H9 (cell line): ENCODE measurements around the gene ITM2C. TPM values are rescaled to one million over a fixed set of nuclear protein-coding genes. Genes with fewer than 3 reads are reported as not detected.
A peak's percentile ranks its signal among the peaks of the same experiment; 100 is the strongest.

ENCODE experiments used
- DNase-seq: peaks from one replicate; pipeline ENCODE4 v3.0.0-alpha.2; 2017
- H2AFZ ChIP-seq: one replicate; pipeline ENCODE4 v1.6.1; 2013; ENCODE audit warnings: mild to moderate bottlenecking, low read length, control low read depth, moderate library complexity
- H2AK5ac ChIP-seq: 2 replicates; pipeline ENCODE4 v1.6.1; 2013; ENCODE audit warnings: low read length, control low read depth, mixed read lengths; ENCODE audit not compliant: insufficient read length
- H2BK120ac ChIP-seq: one replicate; pipeline ENCODE4 v1.6.1; 2013; ENCODE audit warnings: low read depth, mild to moderate bottlenecking, low read length, control low read depth, inconsistent platforms; ENCODE audit not compliant: poor library complexity, severe bottlenecking
- H2BK12ac ChIP-seq: 2 replicates; pipeline ENCODE4 v1.6.1; 2013; ENCODE audit warnings: low read length, control low read depth, mixed read lengths, low read depth; ENCODE audit not compliant: insufficient read length
- H2BK15ac ChIP-seq: 2 replicates; pipeline ENCODE4 v1.6.1; 2013; ENCODE audit warnings: low read depth, low read length, control low read depth
- H2BK20ac ChIP-seq: one replicate; pipeline ENCODE4 v1.6.1; 2013; ENCODE audit warnings: low read depth, mild to moderate bottlenecking, low read length, control low read depth, inconsistent platforms; ENCODE audit not compliant: poor library complexity, severe bottlenecking
- H2BK5ac ChIP-seq: 2 replicates; pipeline ENCODE4 v1.6.1; 2013; ENCODE audit warnings: low read length, control low read depth, mixed read lengths; ENCODE audit not compliant: insufficient read length
- H3K14ac ChIP-seq: 2 replicates; pipeline ENCODE4 v1.6.1; 2013; ENCODE audit warnings: low read length, control low read depth; ENCODE audit not compliant: insufficient read depth
- H3K18ac ChIP-seq: 2 replicates; pipeline ENCODE4 v1.6.1; 2013; ENCODE audit warnings: low read depth, mild to moderate bottlenecking, mixed read lengths, low read length, control low read depth; ENCODE audit not compliant: insufficient read length
- H3K23ac ChIP-seq: 2 replicates; pipeline ENCODE4 v1.6.1; 2013; ENCODE audit warnings: low read length, control low read depth, mixed read lengths, low read depth; ENCODE audit not compliant: insufficient read length
- H3K23me2 ChIP-seq: 2 replicates; pipeline ENCODE4 v1.6.1; 2013; ENCODE audit warnings: low read depth, mild to moderate bottlenecking, mixed read lengths, low read length, control low read depth; ENCODE audit not compliant: insufficient read length, poor library complexity, severe bottlenecking
- H3K27ac ChIP-seq: 2 replicates; pipeline ENCODE4 v1.5.1; 2013; ENCODE audit warnings: low read length, control low read depth, mixed read lengths, low read depth; ENCODE audit not compliant: insufficient read length
- H3K27me3 ChIP-seq: 2 replicates; pipeline ENCODE4 v1.6.1; 2013; ENCODE audit warnings: low read length, control low read depth, inconsistent platforms; ENCODE audit not compliant: insufficient read depth
- H3K4ac ChIP-seq: 2 replicates; pipeline ENCODE4 v1.6.1; 2013; ENCODE audit warnings: low read depth, mild to moderate bottlenecking, control low read depth, inconsistent platforms, low read length, moderate library complexity
- H3K4me1 ChIP-seq: 2 replicates; pipeline ENCODE4 v1.6.1; 2013; ENCODE audit warnings: low read length, control low read depth, inconsistent platforms; ENCODE audit not compliant: insufficient read depth
- H3K4me2 ChIP-seq: 2 replicates; pipeline ENCODE4 v1.6.1; 2013; ENCODE audit warnings: low read length, control low read depth, mixed read lengths; ENCODE audit not compliant: insufficient read length, insufficient read depth
- H3K56ac ChIP-seq: 2 replicates; pipeline ENCODE4 v1.6.1; 2013; ENCODE audit warnings: low read depth, mild to moderate bottlenecking, mixed read lengths, low read length, control low read depth; ENCODE audit not compliant: insufficient read length
- H3K79me1 ChIP-seq: 2 replicates; pipeline ENCODE4 v1.6.1; 2013; ENCODE audit warnings: low read depth, mild to moderate bottlenecking, moderate library complexity, low read length, control low read depth, inconsistent platforms; ENCODE audit not compliant: insufficient read depth, poor library complexity, severe bottlenecking
- H3K79me2 ChIP-seq: 2 replicates; pipeline ENCODE4 v1.6.1; 2013; ENCODE audit warnings: low read length, control low read depth, inconsistent platforms; ENCODE audit not compliant: insufficient read depth
- H3K9ac ChIP-seq: 2 replicates; pipeline ENCODE4 v1.6.1; 2013; ENCODE audit warnings: low read length, control low read depth, mixed read lengths; ENCODE audit not compliant: insufficient read length; ENCODE audit errors: extremely low read depth
- H3K9me3 ChIP-seq: one replicate; pipeline ENCODE4 v1.6.1; 2013; ENCODE audit warnings: low read depth, low read length, inconsistent platforms; ENCODE audit not compliant: control insufficient read depth
- H3T11ph ChIP-seq: one replicate; pipeline ENCODE4 v1.6.1; 2013; ENCODE audit warnings: mild to moderate bottlenecking, low read length, control low read depth, inconsistent platforms
- H4K20me1 ChIP-seq: one replicate; pipeline ENCODE4 v1.6.1; 2013; ENCODE audit not compliant: control insufficient read depth, insufficient read length, insufficient read depth
- H4K5ac ChIP-seq: 2 replicates; pipeline ENCODE4 v1.6.1; 2013; ENCODE audit warnings: low read depth, mild to moderate bottlenecking, mixed read lengths, low read length, control low read depth; ENCODE audit not compliant: insufficient read length
- H4K8ac ChIP-seq: replicated peaks from 2 replicates; pipeline ENCODE4 v1.6.1; 2013; ENCODE audit warnings: low read length, control low read depth, mixed read lengths, low read depth; ENCODE audit not compliant: insufficient read length
- H4K91ac ChIP-seq: 2 replicates; pipeline ENCODE4 v1.6.1; 2013; ENCODE audit warnings: low read depth, mild to moderate bottlenecking, moderate library complexity, mixed read lengths, low read length, control low read depth; ENCODE audit not compliant: insufficient read length
- H3K27ac Mint-ChIP-seq, 3 experiments: 2 replicates in 2 of 3; 3 replicates in 1 of 3; pipeline ENCODE4 v1.8.0; 2020 to 2021; ENCODE audit warnings: mixed read lengths in 3 of 3, mild to moderate bottlenecking in 1 of 3, moderate library complexity in 1 of 3
- H3K27me3 Mint-ChIP-seq: 2 replicates; pipeline ENCODE4 v1.8.0; 2021; ENCODE audit warnings: low read depth, mild to moderate bottlenecking, moderate library complexity, mixed read lengths
- H3K36me3 Mint-ChIP-seq, 3 experiments: 2 replicates in 2 of 3; 3 replicates in 1 of 3; pipeline ENCODE4 v1.8.0; 2020 to 2021; ENCODE audit warnings: low read depth in 3 of 3, mixed read lengths in 3 of 3; ENCODE audit not compliant: insufficient read depth in 1 of 3
- H3K4me1 Mint-ChIP-seq, 2 experiments: 2 replicates each; pipeline ENCODE4 v1.8.0; 2020; ENCODE audit warnings: mixed read lengths in 2 of 2
- H3K4me3 Mint-ChIP-seq, 2 experiments: 2 replicates in 1 of 2; 3 replicates in 1 of 2; pipeline ENCODE4 v1.8.0; 2020 to 2021; ENCODE audit warnings: mild to moderate bottlenecking in 2 of 2, mixed read lengths in 2 of 2, moderate library complexity in 1 of 2
- H3K9me3 Mint-ChIP-seq, 2 experiments: 2 replicates in 1 of 2; 3 replicates in 1 of 2; pipeline ENCODE4 v1.8.0; 2020; ENCODE audit warnings: mild to moderate bottlenecking in 2 of 2, mixed read lengths in 2 of 2, moderate library complexity in 1 of 2
- WGBS: extraction: QIAGEN DNeasy Blood & Tissue Kit; methylation state at CpG from one replicate; pipeline ENCODE4 v1.1.7; 2013; ENCODE audit warnings: missing lambda C conversion rate, low lambda C conversion rate, mixed read lengths; ENCODE audit not compliant: insufficient read length; ENCODE audit errors: extremely low coverage; 5-methylcytosine and 5-hydroxymethylcytosine counted together
- total RNA-seq: library from RNA; stranded (reverse); gene quantifications from 2 replicates; pipeline ENCODE4 v1.2.1, GENCODE V29; 2021
- TF ChIP-seq, protein P1 (sequence below): fragments of 200-600 bp; sonication (generic); conservative IDR thresholded peaks from 3 replicates; pipeline ENCODE4 v1.8.0; 2021; ENCODE audit warnings: antibody characterized with exemption, mild to moderate bottlenecking

ITM2C gene
- total RNA-seq, 1 experiment from 2014 or later = 297 TPM

DNA sequence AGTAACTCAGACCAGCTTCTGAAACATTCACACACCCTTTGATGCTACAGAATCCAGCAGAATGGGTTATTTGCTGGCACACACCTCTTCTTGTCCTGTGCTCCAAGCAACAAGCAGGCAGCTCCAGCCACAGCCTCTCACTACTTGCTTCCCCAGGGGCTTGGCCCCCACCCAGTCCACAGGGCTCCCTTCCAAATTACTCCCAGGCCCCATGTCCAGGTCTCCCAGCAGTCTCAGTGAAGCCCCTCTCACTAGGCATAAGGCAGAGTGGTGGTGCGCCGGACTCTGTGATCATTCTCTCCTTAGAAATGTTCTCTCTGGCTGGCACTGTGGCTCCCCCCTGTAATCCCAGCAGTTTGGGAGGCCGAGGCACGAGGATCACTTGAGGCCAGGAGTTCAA lies 25.9 kb downstream of the ITM2C start:
- Histone ChIP-seq H3K79me2 (no peaks in the 10 kb centered on the region), H3K27me3 (no peaks in the 10 kb centered on the region), H2AFZ (no peak overlapping the region), H3K27ac (no peak overlapping the region), H3K4me1 (no peaks in the 10 kb centered on the region; the same call in 1 of the 2 replicates), H3K23me2 (no peaks in the 10 kb centered on the region), H3T11ph (no peak overlapping the region), H3K18ac (no peak overlapping the region), H3K9me3 (no peaks in the 10 kb centered on the region), H2BK12ac (no peak overlapping the region), H2BK120ac (no peak overlapping the region), H4K91ac (no peak overlapping the region), H3K23ac (no peak overlapping the region), H3K79me1 (no peaks in the 10 kb centered on the region), H3K9ac (no peak overlapping the region), H4K5ac (no peak overlapping the region), H3K4me2 (no peak overlapping the region), H4K8ac (no peak overlapping the region), H3K4ac (no peak overlapping the region), H2BK15ac (no peak overlapping the region), H2AK5ac (no peak overlapping the region), H2BK20ac (no peak overlapping the region), H2BK5ac (no peak overlapping the region), H3K14ac (no peak overlapping the region; the same call in 1 of the 2 replicates), H3K56ac (no peak overlapping the region), H4K20me1 (no peaks in the 10 kb centered on the region)
- Mint-ChIP-seq H3K27ac (0 out of 7 replicates have a peak overlapping the region, but pooled peaks of 1 of the 3 experiments have one; percentile 25), H3K27me3 (peaks cover 5% of the 10 kb centered on the region), H3K4me3 (no peak overlapping the region), H3K4me1 (peaks cover 31 to 35% of the 10 kb centered on the region in 2 experiments), H3K9me3 (no peaks in the 10 kb centered on the region), H3K36me3 (no peaks in the 10 kb centered on the region; a peak in 1 of 7 replicates)
- TF ChIP-seq, protein P1, sequence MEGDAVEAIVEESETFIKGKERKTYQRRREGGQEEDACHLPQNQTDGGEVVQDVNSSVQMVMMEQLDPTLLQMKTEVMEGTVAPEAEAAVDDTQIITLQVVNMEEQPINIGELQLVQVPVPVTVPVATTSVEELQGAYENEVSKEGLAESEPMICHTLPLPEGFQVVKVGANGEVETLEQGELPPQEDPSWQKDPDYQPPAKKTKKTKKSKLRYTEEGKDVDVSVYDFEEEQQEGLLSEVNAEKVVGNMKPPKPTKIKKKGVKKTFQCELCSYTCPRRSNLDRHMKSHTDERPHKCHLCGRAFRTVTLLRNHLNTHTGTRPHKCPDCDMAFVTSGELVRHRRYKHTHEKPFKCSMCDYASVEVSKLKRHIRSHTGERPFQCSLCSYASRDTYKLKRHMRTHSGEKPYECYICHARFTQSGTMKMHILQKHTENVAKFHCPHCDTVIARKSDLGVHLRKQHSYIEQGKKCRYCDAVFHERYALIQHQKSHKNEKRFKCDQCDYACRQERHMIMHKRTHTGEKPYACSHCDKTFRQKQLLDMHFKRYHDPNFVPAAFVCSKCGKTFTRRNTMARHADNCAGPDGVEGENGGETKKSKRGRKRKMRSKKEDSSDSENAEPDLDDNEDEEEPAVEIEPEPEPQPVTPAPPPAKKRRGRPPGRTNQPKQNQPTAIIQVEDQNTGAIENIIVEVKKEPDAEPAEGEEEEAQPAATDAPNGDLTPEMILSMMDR = no peak
- no CpG with 5 or more reads among the region's 4 CpGs for WGBS
- DNase-seq = no peak
